Activated gamma-delta T cell treated with anti-CD3 and anti-CD28 coated beads, Interleukin-2, amount 50 U/mL, for 16 hours (primary cell): ENCODE data around the gene POLR2J2.
"Not testable (repeated sequence)": the region's sequence is repeated elsewhere in the genome, so short reads cannot be mapped to it uniquely, and the experiment has no call there.

Source experiments
- DNase-seq: peaks from one replicate; pipeline ENCODE4 v3.0.0-alpha.2; 2020; ENCODE audit warnings: low read depth

Gene POLR2J2

DNA sequence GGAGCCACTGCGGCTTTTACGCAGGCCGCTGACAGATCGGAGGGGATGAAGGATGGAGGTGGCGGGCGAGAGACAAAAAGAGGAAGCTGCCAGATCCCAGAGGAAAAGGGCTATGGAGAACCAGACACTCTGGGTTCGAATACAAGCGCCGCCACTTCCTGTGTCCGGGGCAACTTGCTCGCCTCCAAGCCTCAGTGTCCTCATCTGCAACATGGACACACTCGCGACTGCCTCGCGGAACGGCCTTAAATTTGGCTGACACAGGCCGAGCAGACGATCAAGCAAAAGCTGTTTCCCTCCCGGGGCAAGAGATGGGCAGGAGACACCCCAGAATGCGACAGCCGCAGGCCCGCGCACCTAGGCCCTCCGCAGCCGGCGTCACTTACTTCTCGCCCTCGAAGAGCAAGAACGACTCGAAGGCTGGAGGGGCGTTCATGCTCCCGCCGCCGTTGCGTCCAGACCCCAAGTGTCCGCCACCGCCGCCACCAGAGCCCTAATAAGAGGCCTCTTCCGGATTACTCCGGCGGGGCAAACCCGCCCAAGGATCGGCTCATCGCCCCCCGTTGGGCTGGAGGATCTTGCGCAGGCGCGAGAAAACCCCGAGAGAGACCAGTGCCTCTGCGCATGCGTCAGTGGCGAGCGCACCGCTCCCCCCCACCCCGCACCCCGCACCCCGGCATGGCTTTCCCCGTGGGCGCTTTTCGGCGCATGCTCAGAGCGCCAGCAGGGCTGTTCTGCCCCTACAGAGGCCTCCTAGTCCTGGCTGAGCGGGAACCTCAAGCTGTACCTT is at the start of gene POLR2J2:
POLR2J2 (minus strand) TSS at position 498 of the 790 bp plus-strand sequence; CDS start at position 436, 62 bp downstream.
- DNase-seq = not testable (repeated sequence)

GRCh38 chr7:102718491-102718890 is 47.0 kb upstream of the POLR2J2 start:
- DNase-seq = not testable (repeated sequence)

DNA sequence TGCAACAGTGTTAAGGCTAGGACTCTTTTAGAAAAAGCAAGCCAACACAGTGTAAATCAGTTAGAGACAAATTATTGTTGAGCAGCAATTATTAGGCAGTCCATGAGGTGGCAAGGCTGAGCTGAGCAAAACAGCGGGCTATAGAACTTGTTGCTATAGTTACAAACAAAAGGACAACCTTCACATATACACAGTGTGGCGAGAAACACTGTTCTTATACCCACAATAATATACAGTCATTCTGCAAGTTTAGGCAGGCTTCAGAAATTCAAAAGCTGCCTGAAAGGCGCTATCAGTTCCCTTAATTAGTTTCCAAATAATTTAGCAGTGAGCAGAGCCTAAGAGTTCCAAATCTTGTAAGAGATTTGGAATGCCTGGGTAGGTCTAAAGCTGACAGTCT is 44.3 kb upstream of the POLR2J2 start:
- DNase-seq = not testable (repeated sequence)

DNA sequence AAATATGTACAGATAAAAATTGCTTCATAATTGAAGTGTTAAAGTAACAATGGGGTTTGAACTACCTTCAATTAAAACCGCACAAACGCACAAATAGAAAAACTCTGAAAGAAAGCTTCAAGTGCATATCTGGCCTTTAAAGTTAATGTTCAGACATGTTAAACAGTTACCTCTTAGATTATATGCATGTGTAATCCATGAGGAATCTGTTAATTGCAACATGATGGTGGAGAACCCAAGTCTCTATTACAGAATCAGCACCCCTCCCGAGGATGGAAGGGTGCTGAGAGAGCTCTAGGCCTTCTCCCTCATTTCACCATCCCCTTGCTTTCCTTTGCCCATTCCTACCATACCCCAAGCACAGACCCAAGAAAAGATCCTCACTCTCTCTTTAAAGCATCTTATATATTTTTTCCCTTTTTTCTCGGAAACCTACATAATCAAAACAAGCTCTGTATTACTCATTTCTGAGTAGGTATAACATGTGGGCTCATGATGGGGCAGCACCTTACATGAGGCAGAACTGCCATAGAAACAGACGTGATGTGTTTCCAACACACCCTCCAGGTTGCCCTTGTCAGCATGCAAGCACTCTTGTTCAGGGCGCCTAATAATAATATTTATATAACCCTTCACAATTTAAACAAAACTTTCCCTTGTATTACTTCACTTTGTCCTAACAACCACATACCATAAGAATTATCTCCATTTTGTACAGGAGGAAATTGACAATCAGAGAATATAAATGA is 43.5 kb upstream of the POLR2J2 start:
- DNase-seq = not testable (repeated sequence)

GRCh38 chr7:102713691-102714080 is 42.2 kb upstream of the POLR2J2 start:
- DNase-seq = not testable (repeated sequence)

GRCh38 chr7:102713011-102713690 is 41.7 kb upstream of the POLR2J2 start:
- not testable (repeated sequence) for DNase-seq

GRCh38 chr7:102698962-102699750 is 27.7 kb upstream of the POLR2J2 start:
- not testable (repeated sequence) for DNase-seq

DNA sequence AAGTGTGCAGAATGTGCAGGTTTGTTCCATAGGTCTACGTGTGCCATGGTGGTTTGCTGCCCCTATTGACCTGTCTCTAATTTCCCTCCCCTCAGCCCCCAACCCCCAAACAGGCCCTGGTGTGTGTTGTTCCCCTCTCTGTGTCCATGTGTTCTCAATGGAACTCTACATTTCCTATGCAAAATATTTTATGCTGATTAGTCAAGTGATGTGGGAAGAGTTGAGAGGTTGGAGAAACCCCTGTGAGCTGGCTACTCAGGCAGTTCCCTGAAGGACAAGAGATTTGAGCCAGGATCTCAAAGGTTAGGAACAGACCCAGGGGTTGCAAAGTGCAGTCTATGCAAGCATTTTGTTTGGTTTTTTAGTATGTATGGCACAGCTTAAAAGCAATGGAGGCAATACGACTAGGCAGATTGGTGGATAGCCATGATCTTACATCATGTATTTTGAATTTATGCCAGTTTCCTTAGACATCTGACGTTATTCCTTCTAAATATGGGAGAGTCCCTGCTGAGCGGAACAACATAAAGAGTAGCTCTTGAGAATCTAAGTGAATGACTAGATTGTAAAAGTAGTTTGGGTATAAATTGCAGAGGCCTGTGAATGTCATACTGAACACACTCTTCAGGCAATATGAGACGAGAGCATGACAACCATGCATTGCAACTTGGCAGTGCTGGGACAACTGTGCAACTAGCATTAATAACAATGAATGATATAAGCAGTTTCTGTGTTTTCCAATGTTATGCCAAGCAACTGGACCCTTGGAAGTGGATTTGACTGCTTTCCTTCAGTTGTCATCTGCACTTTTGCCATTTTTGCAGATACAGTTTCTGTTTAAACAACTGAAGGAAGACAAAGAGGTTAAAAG is 26.4 kb upstream of the POLR2J2 start:
- DNase-seq = not testable (repeated sequence)

DNA sequence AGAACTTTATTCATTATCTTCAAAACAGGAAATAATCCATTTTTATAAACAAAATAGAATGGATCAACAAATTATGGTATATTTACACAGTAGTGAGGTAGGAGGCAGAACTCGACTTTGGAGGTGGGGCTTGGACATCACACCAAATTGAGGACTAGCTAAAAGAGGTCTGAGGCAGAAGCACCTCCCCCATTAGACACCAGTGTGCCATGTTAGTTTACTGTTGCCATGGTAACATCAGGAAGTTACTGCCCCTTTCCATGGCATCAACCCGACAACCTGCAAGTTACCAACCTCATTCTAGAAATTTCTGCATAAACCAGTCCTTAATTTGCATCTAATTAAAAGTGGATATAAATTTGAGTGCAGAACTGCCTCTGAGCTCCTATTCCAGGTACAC is 24.5 kb upstream of the POLR2J2 start:
- DNase-seq = not testable (repeated sequence)

DNA sequence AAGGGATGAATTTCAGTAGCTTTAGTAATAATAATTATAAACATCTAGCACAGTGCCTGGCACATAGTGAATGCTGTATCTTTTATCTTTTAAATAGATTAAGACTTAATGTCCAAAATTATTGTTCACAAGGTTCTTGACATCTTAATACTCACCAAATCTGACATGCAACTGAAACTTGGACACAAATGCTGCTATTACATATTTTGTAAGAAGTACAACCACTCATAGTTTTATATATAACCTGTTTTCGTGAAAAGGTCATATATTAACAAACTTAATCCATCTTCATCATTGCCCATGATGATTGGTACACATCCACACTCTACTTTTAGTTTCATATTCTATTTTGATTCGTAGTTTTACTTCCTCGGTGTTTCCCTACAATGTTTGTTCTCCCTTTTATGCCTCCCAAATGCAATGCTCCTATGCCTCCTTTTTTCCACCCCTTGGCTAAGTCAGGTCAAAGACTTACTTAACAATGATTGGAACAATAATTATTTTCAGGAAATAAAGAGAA is 23.6 kb upstream of the POLR2J2 start:
- DNase-seq = not testable (repeated sequence)

GRCh38 chr7:102694008-102694407 is 22.5 kb upstream of the POLR2J2 start:
- DNase-seq = not testable (repeated sequence)

- DNase-seq = not testable (repeated sequence)
Observed at GRCh38 chr7:102690602-102691001, 19.1 kb upstream of the POLR2J2 start.

GRCh38 chr7:102689436-102690282 is 18.2 kb upstream of the POLR2J2 start:
- DNase-seq = not testable (repeated sequence)

- not testable (repeated sequence) for DNase-seq
Observed at GRCh38 chr7:102688299-102689036, 17.0 kb upstream of the POLR2J2 start.

- DNase-seq = not testable (repeated sequence)
Observed at GRCh38 chr7:102682560-102682959, 11.1 kb upstream of the POLR2J2 start.

DNA sequence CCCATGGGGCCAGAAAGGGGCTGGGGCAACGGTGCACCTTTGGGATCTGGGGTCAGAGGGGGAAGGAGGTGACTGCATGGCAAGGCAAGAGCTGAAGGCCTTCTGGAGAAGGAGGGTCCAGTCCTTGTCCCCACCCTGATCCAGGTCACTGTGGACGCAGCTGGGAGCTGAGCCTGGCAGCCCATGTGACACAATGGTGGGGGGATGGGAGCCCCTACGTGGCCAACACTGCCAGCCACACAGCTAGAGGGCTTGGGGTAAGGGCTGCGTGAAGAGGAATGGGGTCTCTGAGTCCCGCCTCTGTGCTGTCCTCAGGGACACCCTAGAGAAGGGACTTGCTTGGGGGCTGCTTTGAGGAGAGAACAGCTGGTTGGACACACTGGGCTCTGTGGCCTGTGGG is 9.3 kb upstream of the POLR2J2 start:
- DNase-seq = not testable (repeated sequence)

DNA sequence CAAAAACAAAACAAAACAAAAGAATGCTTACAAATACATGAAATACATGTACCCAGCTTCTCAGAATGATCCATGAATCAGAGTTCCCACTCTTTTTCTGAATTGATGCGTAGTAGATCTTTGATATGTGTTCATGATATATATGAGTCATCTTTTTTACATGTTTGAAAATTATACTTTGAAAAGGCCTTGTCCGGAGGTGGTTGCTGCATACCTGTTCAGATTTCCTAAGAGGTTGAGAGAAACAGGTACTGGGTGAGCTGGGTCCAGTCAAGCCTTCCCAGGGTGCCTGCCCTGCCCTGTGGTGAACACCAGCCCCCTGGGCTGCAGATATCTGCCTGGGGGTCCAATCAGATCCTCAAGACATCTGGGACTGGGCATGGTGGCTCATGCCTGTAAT is 4.1 kb upstream of the POLR2J2 start:
- DNase-seq = not testable (repeated sequence)

DNA sequence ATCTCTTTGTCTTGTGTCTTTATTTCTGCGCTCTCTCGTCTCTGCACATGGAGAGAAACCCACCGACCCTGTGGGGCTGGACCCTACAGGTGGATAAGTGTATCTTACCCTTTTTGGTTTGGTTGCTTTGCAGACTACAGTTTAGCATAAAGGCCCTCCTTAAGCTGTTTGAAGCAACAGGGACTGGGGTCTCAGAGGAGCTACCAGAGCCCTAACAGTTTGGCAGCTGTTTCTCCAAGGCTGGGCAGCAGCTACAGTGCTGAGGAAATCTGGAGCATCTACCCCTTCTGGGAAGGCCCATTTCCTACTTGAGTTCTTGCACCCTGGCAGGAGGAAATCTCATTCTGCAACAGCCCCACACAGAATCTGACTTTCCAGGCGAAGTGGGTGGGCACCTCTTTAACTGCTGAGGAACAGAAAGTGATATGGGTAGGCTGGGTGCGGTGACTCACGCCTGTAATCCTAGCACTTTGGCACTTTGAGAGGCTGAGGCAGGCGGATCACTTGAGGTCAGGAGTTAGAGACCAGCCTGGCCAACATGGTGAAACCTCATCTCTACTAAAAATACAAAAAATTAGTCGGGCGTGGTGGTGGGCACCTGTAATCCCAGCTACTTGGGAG is 2.1 kb upstream of the POLR2J2 start:
- DNase-seq = not testable (repeated sequence)
